GM18909 (cell line): ENCODE measurements around the gene DPYD.

Experiments used
- ATAC-seq: cut with Tn5 transposase; IDR thresholded peaks from one replicate; pipeline ENCODE4 v1.9.1; 2021; ENCODE audit warnings: mild to moderate bottlenecking; ENCODE audit not compliant: unreplicated experiment, poor library complexity

The DPYD gene

DNA sequence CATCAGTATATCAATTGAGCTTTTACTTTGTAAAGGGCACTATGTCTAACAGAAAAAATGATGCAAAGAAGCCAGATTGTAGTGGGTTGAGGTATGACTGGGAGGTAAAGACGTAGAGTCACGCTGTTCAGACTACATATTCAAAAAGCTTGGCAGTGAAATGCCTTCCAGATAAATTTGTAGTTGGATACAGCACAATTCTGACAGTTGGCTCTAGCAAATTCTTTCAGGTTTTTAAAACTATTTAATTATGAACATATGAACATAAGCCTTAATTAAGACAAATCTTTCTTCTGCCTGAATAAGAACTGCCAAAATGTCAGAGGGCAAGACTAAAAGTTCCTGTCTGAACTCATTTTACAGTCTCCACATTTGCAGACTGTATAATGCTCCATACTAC, 118.8 kb downstream of the DPYD start:
- ATAC-seq, result no peak

GRCh38 chr1:97797403-97798183, 123.2 kb downstream of the DPYD start:
- no peak for ATAC-seq

DNA sequence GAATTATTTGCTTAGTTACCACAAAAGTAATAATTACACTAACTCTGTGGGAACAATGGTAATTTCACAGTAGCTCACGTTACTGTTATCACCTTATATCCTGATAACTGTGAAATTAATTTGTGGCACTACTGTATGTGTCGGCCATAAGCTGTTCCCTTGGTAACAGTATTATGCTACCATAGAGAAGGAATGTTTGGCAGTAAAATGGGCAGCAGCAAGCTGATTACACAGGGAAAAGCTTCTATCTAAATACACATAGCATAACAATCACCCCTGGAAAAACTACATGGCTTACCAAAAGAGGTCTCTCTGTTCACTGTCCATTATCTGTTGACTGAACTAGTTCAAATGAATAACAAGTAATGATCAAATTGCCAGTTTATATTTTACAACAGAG, 124.1 kb downstream of the DPYD start:
- ATAC-seq, result no peak

DNA sequence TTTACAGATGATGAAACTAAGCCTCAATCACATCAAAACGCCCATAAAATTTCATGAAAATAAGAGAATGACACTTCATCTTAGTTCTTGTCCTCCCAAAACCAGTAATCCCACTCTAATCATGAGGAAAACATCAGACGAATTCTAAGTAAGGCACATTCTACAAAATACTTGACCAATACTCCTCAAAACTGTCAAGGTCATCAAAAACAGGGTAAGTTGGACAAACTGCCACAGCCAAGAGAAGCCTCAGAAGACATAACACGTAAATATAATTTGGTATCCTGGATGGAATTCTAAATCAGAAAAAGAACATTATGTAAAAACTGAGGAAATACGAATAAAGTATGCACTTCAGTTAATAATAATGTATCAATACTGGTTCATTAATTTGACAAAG, 128.2 kb downstream of the DPYD start:
- ATAC-seq, result no peak

DNA sequence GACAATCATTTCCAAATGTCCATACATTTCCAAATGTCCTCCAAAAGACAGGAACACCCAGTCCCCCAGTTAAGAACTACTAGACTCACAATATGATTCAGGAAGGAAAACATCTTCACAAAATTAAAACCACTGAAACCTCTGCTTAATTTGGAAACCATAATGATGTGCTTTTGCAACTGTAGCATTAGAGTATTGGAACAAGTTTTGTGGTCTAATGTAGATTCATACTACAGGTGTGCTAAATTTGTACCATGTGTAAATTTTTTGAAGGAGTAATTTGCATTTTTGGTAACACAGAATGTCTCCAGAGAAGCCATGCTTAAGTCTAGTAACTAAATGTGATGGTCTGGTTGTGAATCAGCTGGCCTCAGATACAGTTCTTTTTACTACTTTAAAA, 129.6 kb downstream of the DPYD start:
- peak; percentile 80 for ATAC-seq

DNA sequence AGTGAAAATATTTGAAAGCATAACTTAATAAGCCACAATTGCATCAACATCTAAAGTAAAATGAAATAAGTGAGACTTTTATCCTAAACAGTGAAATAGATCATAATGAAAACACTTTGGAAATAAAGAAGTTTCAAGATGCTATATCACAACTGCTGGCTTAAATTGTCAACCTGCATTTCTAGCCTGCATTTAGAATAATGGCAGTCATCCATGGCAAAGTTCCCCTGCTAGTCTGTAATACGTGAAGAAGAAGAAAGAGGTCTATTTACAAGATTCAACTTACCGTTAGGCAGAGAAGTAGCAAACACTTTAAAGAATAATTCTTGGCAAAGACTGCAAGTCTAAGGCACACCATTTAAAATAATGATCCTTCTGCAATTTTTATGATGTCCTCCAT, 133.6 kb downstream of the DPYD start:
- no peak for ATAC-seq

DNA sequence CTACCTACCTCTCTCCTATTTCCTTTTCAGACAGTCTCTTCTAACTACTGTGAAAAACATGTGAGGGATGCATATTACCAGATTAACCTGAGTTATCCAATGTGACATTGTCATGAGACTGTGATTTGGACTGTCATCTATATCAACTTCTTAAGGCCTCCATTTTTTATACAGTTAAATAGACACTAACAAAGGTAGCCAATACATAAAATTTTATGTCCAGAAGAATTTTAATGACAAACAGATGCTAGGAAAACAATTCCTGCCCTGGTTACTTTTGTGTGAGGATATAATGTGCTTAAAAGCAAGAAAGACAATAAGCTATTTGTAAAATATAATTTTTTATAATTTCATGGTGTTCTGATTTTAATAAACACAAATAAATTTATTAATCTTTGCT, 136.2 kb downstream of the DPYD start:
- ATAC-seq, result no peak

GRCh38 chr1:97783751-97784150, 137.1 kb downstream of the DPYD start:
- ATAC-seq, result no peak

GRCh38 chr1:97781762-97782337, 139.0 kb downstream of the DPYD start:
- ATAC-seq, result peak; percentile 66

DNA sequence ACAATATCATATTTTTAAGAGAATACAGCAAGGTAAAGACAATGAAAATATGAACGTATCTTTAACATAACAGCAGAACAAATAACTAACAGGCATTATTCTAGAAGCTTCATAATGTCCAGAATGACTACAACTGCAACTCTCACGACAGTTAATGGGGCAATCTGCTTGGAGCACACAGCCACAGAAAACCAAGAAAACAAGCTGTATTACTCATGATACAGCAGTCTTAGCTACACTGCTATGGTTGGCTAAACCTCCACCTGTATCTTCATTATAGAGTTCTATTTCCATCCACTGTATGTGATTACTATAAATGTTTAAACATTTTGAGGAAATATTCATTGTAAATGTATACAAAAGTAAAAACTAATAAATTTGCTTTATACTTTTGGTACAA, 139.9 kb downstream of the DPYD start:
- ATAC-seq, result peak; percentile 40

DNA sequence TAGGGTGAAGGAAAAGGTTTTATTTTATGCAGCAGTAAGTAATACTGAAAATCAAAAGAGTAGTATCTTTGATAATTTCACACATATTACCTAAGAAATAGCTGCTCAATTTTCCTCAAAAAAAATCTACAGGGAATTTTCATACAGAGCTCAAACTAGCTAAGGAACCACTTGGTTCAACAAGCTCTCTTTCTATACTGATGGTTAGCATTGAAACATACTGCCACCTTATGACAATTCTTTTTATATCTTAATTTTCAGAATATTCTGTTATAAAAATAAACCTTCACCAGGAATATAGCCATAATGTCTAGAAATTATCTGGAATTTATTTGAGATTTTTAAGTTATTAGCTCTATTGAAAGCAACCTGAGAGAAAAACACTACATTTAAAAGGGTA, 142.1 kb downstream of the DPYD start:
- no peak for ATAC-seq

DNA sequence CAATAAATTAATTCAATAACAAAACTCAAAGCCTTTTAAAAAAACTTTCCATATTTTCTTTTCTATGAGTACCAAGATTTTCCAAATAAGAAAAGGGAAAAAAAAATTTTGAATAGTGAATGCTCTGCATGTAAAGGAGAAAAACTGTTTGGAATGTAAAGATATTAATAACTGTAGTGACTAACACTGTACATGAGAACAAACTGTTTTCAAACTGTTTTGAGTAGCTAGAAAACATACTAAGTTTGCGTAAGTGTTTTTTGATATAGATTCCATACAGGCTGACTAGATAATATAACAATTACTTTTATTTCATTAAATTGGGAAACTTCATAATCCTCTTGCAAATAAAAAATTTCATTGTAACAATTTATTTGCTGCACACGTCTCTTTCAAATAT, 150.5 kb downstream of the DPYD start:
- no peak for ATAC-seq

GRCh38 chr1:97767381-97767780, 153.5 kb downstream of the DPYD start:
- no peak for ATAC-seq

- no peak for ATAC-seq
Measured at GRCh38 chr1:97764991-97765390, 155.8 kb downstream of the DPYD start.

DNA sequence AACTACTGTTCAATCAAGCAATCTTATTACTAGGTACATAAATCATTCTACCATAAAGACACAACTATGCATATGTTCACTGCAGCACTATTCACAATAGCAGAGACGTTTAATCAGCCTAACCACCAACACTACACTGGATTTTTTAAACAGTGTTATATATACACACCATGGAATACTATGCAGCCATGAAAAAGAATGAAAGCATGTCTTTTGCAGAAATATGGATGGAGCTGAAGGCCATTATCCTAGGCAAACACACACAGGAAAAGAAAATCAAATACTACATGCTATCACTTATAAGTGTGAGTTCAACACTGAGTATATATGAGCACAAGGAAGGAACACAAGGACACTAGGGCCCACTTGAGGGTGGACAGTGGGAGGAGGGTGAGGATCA, 159.2 kb downstream of the DPYD start:
- ATAC-seq, result no peak

- ATAC-seq, result no peak
Measured at GRCh38 chr1:97759078-97759477, 161.8 kb downstream of the DPYD start.

DNA sequence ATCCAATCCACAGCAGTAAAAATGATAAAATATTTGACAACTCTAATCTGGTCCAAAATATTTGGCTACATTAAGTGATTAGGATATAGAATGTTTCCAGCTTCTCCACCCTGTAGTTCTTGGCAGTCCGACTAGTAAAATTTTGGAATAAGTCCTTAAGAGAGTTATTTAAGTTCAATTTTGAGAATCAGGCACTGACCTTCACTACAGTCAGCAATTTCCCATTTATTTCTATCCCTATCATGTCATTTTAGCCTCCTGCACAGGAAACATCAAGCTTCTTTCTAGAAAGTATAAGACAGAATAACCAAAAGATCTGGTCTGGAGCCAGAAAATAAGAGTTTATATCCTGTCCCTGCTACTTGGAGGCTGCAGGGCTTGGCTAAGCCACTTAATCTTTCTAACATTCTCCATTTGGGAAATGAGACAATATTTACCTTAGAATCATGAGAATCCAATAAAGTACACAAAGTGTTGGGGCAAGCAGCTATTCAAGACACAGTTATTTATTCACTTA, 162.2 kb downstream of the DPYD start:
- ATAC-seq, result no peak

DNA sequence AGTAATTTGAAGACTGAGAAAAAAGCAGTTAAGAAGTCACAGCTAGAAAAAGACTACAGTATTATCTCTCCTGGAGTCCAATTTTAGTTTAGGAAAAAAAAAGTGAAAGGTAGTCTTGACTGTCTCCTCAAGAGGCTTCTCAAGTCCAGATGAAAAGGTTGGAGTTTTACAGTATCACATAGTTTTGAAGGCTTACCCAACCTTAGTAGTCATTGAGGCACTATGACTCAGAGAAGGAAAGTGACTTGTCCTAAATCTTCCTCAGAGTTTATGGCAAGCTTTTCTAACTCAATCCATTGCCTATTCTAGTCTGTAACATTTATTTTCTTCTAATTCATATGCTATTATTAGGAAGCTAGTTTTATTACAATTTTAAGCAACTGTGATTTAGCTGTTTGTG, 174.9 kb downstream of the DPYD start:
- no peak for ATAC-seq

- ATAC-seq, result no peak
Measured at GRCh38 chr1:97744977-97745376, 175.9 kb downstream of the DPYD start.

- no peak for ATAC-seq
Measured at GRCh38 chr1:97743129-97743528, 177.7 kb downstream of the DPYD start.

- ATAC-seq, result no peak
Measured at GRCh38 chr1:97740891-97741290, 179.9 kb downstream of the DPYD start.

- ATAC-seq, result no peak
Measured at GRCh38 chr1:97739596-97740103, 181.2 kb downstream of the DPYD start.
